SK-N-SH (cell line): ENCODE measurements around the gene LMTK2. TPM values are rescaled to one million over a fixed set of nuclear protein-coding genes. Genes with fewer than 3 reads are reported as not detected.

Source experiments
- CTCF ChIA-PET: fragments of 300-600, 350-600 bp; formaldehyde crosslinking; extraction: SDS; loops from one replicate; lab custom pipeline; 2021; lab: Yijun Ruan, JAX
- POLR2A ChIA-PET: fragments of 350-600 bp; sonication (Branson Sonifier 250); formaldehyde crosslinking; extraction: SDS; loops from one replicate; lab custom pipeline; 2020; ENCODE audit warnings: antibody characterized with exemption, inconsistent platforms; lab: Yijun Ruan, JAX
- DNase-seq: peaks from one replicate; pipeline ENCODE4 v3.0.0; 2012
- H2AFZ ChIP-seq: fragments of 200-600 bp; sonication (generic); 2 replicates; pipeline ENCODE4 v1.8.1; 2016; ENCODE audit warnings: antibody characterized with exemption, mild to moderate bottlenecking, low read depth
- H3F3A ChIP-seq: fragments of 200-600 bp; sonication (generic); replicated peaks from 2 replicates; pipeline ENCODE3; 2016; ENCODE audit warnings: antibody characterized with exemption, mild to moderate bottlenecking; ENCODE audit not compliant: insufficient read depth
- H3K27ac ChIP-seq, 2 experiments: fragments of 200-500 bp in 1 of 2; fragments of 200-600 bp in 1 of 2; sonication (Bioruptor generic) in 1 of 2; sonication (generic), shearing (Covaris generic) in 1 of 2; 2 replicates each; pipeline versions ENCODE4 v1.5.1 to v1.6.1; 2014 to 2016; ENCODE audit warnings: low read depth in 2 of 2, inconsistent platforms in 1 of 2, low read length in 1 of 2, mild to moderate bottlenecking in 1 of 2, mixed read lengths in 1 of 2
- H3K27me3 ChIP-seq: fragments of 200-600 bp; sonication (generic), shearing (Covaris generic); 2 replicates; pipeline ENCODE4 v1.6.1; 2016; ENCODE audit warnings: mixed run types; ENCODE audit not compliant: insufficient read depth
- H3K36me3 ChIP-seq, 2 experiments: fragments of 200-500 bp in 1 of 2; fragments of 200-600 bp in 1 of 2; sonication (Bioruptor generic) in 1 of 2; sonication (generic) in 1 of 2; replicated peaks in 1 of 2; 2 replicates each; pipeline versions ENCODE3 to v1.5.1; 2014 to 2016; ENCODE audit warnings: low read length in 1 of 2, mild to moderate bottlenecking in 1 of 2; ENCODE audit not compliant: insufficient read depth in 2 of 2, control insufficient read depth in 1 of 2
- H3K4me1 ChIP-seq, 2 experiments: fragments of 200-500 bp in 1 of 2; fragments of 200-600 bp in 1 of 2; sonication (Bioruptor generic) in 1 of 2; sonication (generic), shearing (Covaris generic) in 1 of 2; 2 replicates each; pipeline versions ENCODE4 v1.5.1 to v1.6.1; 2014 to 2016; ENCODE audit warnings: low read depth in 1 of 2, low read length in 1 of 2, mixed run types in 1 of 2; ENCODE audit not compliant: insufficient read depth in 2 of 2, control insufficient read depth in 1 of 2
- H3K4me2 ChIP-seq: fragments of 200-600 bp; sonication (generic), shearing (Covaris generic); 2 replicates; pipeline ENCODE4 v1.6.1; 2017; ENCODE audit warnings: mixed run types
- H3K4me3 ChIP-seq, 2 experiments: fragments of 200-500 bp in 1 of 2; fragments of 200-600 bp in 1 of 2; sonication (Bioruptor generic) in 1 of 2; sonication (generic), shearing (Covaris generic) in 1 of 2; 2 replicates each; pipeline versions ENCODE4 v1.5.1 to v1.8.1; 2014 to 2016; ENCODE audit warnings: low read depth in 2 of 2, inconsistent platforms in 1 of 2, low read length in 1 of 2, mild to moderate bottlenecking in 1 of 2, mixed read lengths in 1 of 2, moderate library complexity in 1 of 2
- H3K79me2 ChIP-seq: fragments of 200-600 bp; sonication (generic); 2 replicates; pipeline ENCODE4 v1.8.1; 2017; ENCODE audit warnings: mild to moderate bottlenecking; ENCODE audit not compliant: insufficient read depth
- H3K9ac ChIP-seq: fragments of 200-600 bp; sonication (generic); 2 replicates; pipeline ENCODE4 v1.6.1; 2017; ENCODE audit warnings: mixed run types
- H3K9me2 ChIP-seq: fragments of 200-600 bp; sonication (generic); 2 replicates; pipeline ENCODE4 v1.6.1; 2017; ENCODE audit warnings: mixed run types
- H3K9me3 ChIP-seq: fragments of 200-600 bp; sonication (generic); 2 replicates; pipeline ENCODE4 v1.6.1; 2017; ENCODE audit warnings: mixed run types, mild to moderate bottlenecking, moderate library complexity
- H4K20me1 ChIP-seq: fragments of 200-600 bp; sonication (generic); 2 replicates; pipeline ENCODE4 v1.6.1; 2017; ENCODE audit warnings: mild to moderate bottlenecking, mixed run types; ENCODE audit not compliant: insufficient read depth
- CHD2 ChIP-seq: fragments of 150-350 bp; IDR thresholded peaks from 2 replicates; pipeline ENCODE4 v1.6.1; 2018; ENCODE audit warnings: low read length; ENCODE audit not compliant: partially characterized antibody
- ELF1 ChIP-seq: IDR thresholded peaks from 2 replicates; pipeline ENCODE4 v1.4.0; 2012
- EP300 ChIP-seq, 2 experiments: IDR thresholded peaks; 2 replicates each; pipeline versions ENCODE4 v1.4.0 to v1.6.1; 2012; ENCODE audit warnings: borderline replicate concordance in 1 of 2, low read depth in 1 of 2, low read length in 1 of 2
- FOSL2 ChIP-seq: IDR thresholded peaks from 2 replicates; pipeline ENCODE4 v1.4.0; 2012; ENCODE audit warnings: low read depth, mild to moderate bottlenecking, moderate library complexity, borderline replicate concordance
- FOXJ3 ChIP-seq: sonication (generic); formaldehyde crosslinking; IDR thresholded peaks from 2 replicates; pipeline ENCODE4 v1.5.1; 2020; ENCODE audit warnings: mild to moderate bottlenecking, missing genetic modification reagents
- GABPA ChIP-seq: IDR thresholded peaks from 2 replicates; pipeline ENCODE4 v1.4.0; 2012; ENCODE audit warnings: low read depth, mild to moderate bottlenecking
- GATA2 ChIP-seq: sonication (generic); formaldehyde crosslinking; IDR thresholded peaks from 2 replicates; pipeline ENCODE4 v1.5.0; 2020; ENCODE audit warnings: mild to moderate bottlenecking, missing genetic modification reagents
- JUND ChIP-seq: IDR thresholded peaks from 2 replicates; pipeline ENCODE4 v1.4.0; 2012
- MAX ChIP-seq: IDR thresholded peaks from 2 replicates; pipeline ENCODE4 v1.4.0; 2012; ENCODE audit warnings: low read depth
- MXI1 ChIP-seq: IDR thresholded peaks from 2 replicates; pipeline ENCODE4 v1.6.1; 2012; ENCODE audit warnings: mild to moderate bottlenecking, low read depth, low read length, improper control_type of control experiment
- NRF1 ChIP-seq: IDR thresholded peaks from 2 replicates; pipeline ENCODE4 v1.6.1; 2012; ENCODE audit warnings: low read depth, mild to moderate bottlenecking, low read length
- PBX3 ChIP-seq: IDR thresholded peaks from 2 replicates; pipeline ENCODE4; 2012
- REST ChIP-seq: IDR thresholded peaks from 2 replicates; pipeline ENCODE4 v1.6.1; 2012; ENCODE audit warnings: mild to moderate bottlenecking, low read depth, low read length, moderate library complexity
- TEAD4 ChIP-seq: IDR thresholded peaks from 2 replicates; pipeline ENCODE4 v1.4.0; 2012; ENCODE audit warnings: mild to moderate bottlenecking, borderline replicate concordance; ENCODE audit not compliant: insufficient read depth
- USF1 ChIP-seq: IDR thresholded peaks from 2 replicates; pipeline ENCODE4 v1.4.0; 2012; ENCODE audit warnings: low read depth, borderline replicate concordance
- USF2 ChIP-seq: fragments of 150-350 bp; IDR thresholded peaks from 2 replicates; pipeline ENCODE4 v1.6.1; 2017; ENCODE audit warnings: antibody characterized with exemption, low read length, low read depth, borderline replicate concordance
- YY1 ChIP-seq: IDR thresholded peaks from 2 replicates; pipeline ENCODE4 v1.4.0; 2012; ENCODE audit warnings: low read depth, mild to moderate bottlenecking
- ZBTB33 ChIP-seq: IDR thresholded peaks from 2 replicates; pipeline ENCODE4 v1.4.0; 2012; ENCODE audit warnings: low read depth, borderline replicate concordance
- WGBS: methylation state at CpG from one replicate; pipeline ENCODE4 v1.1.6; 2017; ENCODE audit warnings: low lambda C conversion rate; 5-methylcytosine and 5-hydroxymethylcytosine counted together
- polyA plus RNA-seq, 3 experiments: library from polyadenylated mRNA; depleted of rRNA; stranded (reverse); fragments of >200 nt; gene quantifications; 2 replicates each; pipeline ENCODE4 v1.2.3, GENCODE V29; 2012

The LMTK2 gene
- polyA plus RNA-seq, 1 of the 3 experiments (the other 2 are of a cell fraction) = 9.0 TPM

GRCh38 chr7:98091061-98091460 is 15.6 kb upstream of the LMTK2 start:
- TF ChIP-seq TEAD4 = no peak
- TF ChIP-seq REST = no peak
- TF ChIP-seq USF2 = no peak
- no peak for TF ChIP-seq ELF1
- no peak for TF ChIP-seq MXI1
- no peak for TF ChIP-seq GATA2 (CRISPR knock-in tag)
- no peak for DNase-seq
- peaks cover 8% of the 10 kb centered on the region; the same call in 1 of the 2 replicates for H3K27me3 ChIP-seq
- H3K4me1 ChIP-seq = no peaks in the 10 kb centered on the region
- ChIA-PET POLR2A (no interaction called here), CTCF (interaction anchor here (1.5 to 5.3 kb wide), 2 partner anchors 69 to 77 kb away, joined by 6 to 34 read pairs; no protein-coding TSS in a partner anchor)
- no peak overlapping the region for H3K4me2 ChIP-seq
- H3K9ac ChIP-seq = no peak overlapping the region
- H3F3A ChIP-seq = peaks cover 2% of the 10 kb centered on the region
- H4K20me1 ChIP-seq = no peaks in the 10 kb centered on the region
- no peak overlapping the region for H3K27ac ChIP-seq
- H3K36me3 ChIP-seq = no peaks in the 10 kb centered on the region
- WGBS = 28% methylated on average over 2 of the region's 2 CpGs
- H3K9me2 ChIP-seq = no peaks in the 10 kb centered on the region
- no peaks in the 10 kb centered on the region for H3K79me2 ChIP-seq
- H3K9me3 ChIP-seq = peaks cover 14% of the 10 kb centered on the region; the same call in 1 of the 2 replicates
- no peak overlapping the region for H2AFZ ChIP-seq
- H3K4me3 ChIP-seq = no peak overlapping the region

- Histone ChIP-seq H3K9me3 (peaks cover 14% of the 10 kb centered on the region; the same call in 1 of the 2 replicates), H3K9me2 (no peaks in the 10 kb centered on the region), H4K20me1 (no peaks in the 10 kb centered on the region), H3K27me3 (peaks cover 8% of the 10 kb centered on the region; the same call in 1 of the 2 replicates), H3K4me3 (no peak overlapping the region), H2AFZ (no peak overlapping the region), H3K79me2 (no peaks in the 10 kb centered on the region), H3F3A (peaks cover 2% of the 10 kb centered on the region), H3K9ac (no peak overlapping the region), H3K4me2 (no peak overlapping the region), H3K4me1 (no peaks in the 10 kb centered on the region), H3K36me3 (no peaks in the 10 kb centered on the region), H3K27ac (no peak overlapping the region)
- ChIA-PET CTCF (no interaction called here), POLR2A (no interaction called here)
- no peak for DNase-seq
- 15% methylated on average over 3 of the region's 3 CpGs for WGBS
- TF ChIP-seq MAX = no peak
- TF ChIP-seq USF1 = no peak
- no peak for TF ChIP-seq YY1
- no peak for TF ChIP-seq MXI1
- no peak for TF ChIP-seq USF2
- TF ChIP-seq NRF1 = no peak
- TF ChIP-seq JUND = no peak
- no peak for TF ChIP-seq EP300 (IDR thresholded peaks at IDR 0.05; ENCODE audit: borderline replicate concordance in 1 of 2, low read depth in 1 of 2, low read length in 1 of 2)
- no peak for TF ChIP-seq PBX3
- no peak for TF ChIP-seq ZBTB33
- TF ChIP-seq GABPA = no peak
- TF ChIP-seq CHD2 = no peak
- TF ChIP-seq FOXJ3 (CRISPR knock-in tag) = no peak
- no peak for TF ChIP-seq FOSL2
Observed at GRCh38 chr7:98091523-98091922, 15.1 kb upstream of the LMTK2 start.
